GM18868 (cell line): ENCODE measurements around the gene MCCC1.
"Not testable (repeated sequence)": the region's sequence is repeated elsewhere in the genome, so short reads cannot be mapped to it uniquely, and the experiment has no call there.

Experiments used
- ATAC-seq: cut with Tn5 transposase; IDR thresholded peaks from one replicate; pipeline ENCODE4 v1.9.1; 2021; ENCODE audit warnings: mild to moderate bottlenecking, moderate library complexity; ENCODE audit not compliant: unreplicated experiment

MCCC1 gene

DNA sequence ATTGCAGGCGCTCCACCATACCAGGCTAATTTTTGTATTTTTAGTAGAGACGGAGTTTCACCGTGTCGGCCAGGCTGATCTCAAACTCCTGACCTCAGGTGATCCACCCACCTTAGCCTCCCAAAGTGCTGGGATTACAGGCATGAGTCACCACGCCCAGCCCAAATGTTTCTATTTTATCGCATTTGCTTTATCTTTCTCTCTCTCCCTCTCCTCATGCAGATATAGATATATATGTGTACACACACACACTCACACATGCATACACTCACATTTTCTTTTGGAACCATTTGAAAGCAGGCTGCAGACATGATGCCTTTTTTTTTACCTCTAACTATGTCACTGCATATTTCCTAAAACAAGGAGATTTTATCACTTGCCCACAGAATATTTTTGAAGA, 7.3 kb upstream of the MCCC1 start:
- no peak for ATAC-seq

GRCh38 chr3:183103950-183104349, 4.7 kb upstream of the MCCC1 start:
- ATAC-seq = not testable (repeated sequence)

DNA sequence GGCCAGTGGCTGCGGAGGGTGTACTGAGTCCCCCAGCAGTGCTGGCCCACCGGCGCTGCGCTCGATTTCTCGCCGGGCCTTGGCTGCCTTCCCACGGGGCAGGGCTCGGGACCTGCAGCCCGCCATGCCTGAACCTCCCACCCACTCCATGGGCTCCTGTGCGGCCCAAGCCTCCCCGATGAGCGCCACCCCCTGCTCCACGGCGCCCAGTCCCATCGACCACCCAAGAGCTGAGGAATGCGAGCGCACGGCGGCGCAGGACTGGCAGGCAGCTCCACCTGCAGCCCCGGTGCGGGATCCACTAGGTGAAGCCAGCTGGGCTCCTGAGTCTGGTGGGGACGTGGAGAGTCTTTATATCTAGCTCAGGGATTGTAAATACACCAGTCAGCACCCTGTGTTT, 1.7 kb upstream of the MCCC1 start:
- ATAC-seq = not testable (repeated sequence)

GRCh38 chr3:183100376-183100775, 1.1 kb upstream of the MCCC1 start:
- ATAC-seq = no peak

DNA sequence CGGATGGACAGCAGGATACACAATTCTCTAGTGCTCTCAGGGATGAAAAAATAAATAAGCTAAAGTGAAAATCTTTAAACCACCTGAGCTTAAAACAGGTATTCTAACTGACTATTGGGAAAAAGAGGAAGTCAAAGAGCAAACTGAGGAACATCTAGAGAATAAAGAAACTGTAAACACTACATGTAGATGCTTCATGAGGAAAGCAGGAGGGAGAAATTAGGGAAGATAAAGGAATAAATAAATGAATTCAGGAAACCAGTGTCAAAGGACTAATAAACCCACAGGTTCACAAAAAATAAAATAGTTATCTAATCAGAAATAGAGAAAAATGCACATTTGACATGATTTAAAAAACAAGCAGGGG, 525 bp upstream of the MCCC1 start:
- no peak for ATAC-seq

- ATAC-seq = peak; percentile 17
These were observed 715 bp downstream of the MCCC1 start for GRCh38 chr3:183098536-183099025.

DNA sequence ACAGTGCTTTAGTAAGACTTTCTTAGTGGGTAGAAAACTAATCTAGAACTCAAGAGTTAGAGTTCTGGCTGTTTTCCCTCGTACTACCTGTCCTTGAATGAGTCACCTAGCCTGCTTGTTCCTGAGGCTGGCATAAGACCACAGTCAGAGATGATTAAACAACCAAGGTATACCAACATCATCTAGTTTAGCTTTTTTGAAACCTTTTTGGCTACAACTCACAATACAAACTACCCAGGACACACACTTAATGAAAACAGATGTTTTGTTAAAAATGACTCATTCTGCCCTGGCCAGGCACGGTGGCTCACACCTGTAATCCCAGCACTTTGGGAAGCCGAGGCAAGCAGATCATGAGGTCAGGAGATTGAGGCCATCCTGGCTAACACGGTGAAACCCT, 4.6 kb downstream of the MCCC1 start:
- no peak for ATAC-seq

- ATAC-seq = no peak
These were observed 7.0 kb downstream of the MCCC1 start for GRCh38 chr3:183092256-183092655.

DNA sequence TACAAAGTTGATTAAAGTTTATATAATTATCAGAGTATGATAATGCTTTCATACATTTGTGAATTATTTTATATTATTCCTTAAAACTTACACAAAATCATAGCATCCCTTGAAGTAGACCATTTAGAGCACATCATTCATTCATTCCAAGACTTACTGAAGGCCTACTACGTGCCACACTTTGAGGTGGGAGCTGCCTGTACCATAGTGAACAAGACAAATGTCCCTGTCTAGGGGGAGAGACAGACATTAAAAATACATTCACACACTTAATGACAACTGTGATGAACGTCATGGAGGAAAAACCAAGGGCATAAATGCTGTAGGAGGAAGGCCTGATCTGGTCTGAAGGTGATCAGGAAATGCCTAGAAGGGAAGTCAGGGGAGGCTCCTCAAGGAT, 12.1 kb downstream of the MCCC1 start:
- no peak for ATAC-seq

DNA sequence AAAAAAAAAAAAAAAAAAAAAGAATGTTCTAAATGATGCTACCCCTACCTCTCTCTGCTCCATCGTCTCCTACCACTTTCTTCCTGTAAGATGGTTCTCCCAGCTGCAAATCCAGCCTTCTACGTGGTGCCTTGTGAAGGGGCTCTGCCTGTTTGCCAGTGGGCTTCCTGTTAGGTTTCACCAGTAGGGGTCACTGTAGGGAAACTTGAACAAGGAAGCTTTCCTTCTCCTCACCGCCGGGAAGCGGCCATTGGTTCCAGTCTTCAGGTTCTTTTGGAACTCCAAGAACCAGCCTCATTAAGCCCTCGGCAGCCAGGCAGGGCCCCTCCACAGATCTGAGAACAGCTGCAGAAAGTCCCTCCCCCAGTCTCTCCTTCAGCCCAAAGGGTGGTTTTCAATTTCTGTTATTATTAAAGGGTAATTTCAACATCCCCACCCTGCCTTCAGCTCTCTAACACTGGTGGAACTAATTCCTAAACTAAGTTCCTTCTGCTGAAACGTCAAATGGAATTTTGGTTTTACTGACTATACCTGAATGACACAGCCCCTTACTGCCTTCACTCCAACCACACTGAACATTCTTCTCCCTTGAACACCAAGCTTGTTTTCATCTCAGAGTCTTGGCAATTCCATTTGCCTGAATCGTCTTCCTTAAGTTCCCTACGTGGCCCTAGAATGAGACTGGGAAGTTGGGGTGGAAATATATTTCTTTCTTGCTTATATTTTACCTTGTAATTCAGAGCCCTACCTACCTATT, 13.5 kb downstream of the MCCC1 start:
- ATAC-seq = no peak

- ATAC-seq = no peak
These were observed 16.9 kb downstream of the MCCC1 start for GRCh38 chr3:183082355-183082915.

- ATAC-seq = no peak
These were observed 17.7 kb downstream of the MCCC1 start for GRCh38 chr3:183081459-183082183.

DNA sequence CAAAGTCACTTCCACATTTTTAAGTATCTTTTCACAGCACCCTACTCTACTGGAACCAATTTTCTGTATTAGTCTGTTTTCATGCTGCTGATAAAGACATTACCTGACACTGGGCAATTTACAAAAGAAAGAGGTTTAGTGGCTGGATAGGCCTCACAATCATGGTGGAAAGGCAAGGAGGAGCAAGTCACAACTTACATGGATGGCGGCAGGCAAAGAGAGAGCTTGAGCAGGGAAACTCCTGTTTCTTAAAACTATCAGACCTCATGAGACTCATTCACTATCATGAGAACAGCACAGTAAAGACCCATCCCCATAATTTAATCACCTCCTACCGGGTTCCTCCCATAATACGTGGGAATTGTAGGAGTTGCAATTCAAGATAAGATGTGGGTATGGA, 18.7 kb downstream of the MCCC1 start:
- no peak for ATAC-seq

GRCh38 chr3:183074881-183075280, 24.4 kb downstream of the MCCC1 start:
- ATAC-seq = no peak

DNA sequence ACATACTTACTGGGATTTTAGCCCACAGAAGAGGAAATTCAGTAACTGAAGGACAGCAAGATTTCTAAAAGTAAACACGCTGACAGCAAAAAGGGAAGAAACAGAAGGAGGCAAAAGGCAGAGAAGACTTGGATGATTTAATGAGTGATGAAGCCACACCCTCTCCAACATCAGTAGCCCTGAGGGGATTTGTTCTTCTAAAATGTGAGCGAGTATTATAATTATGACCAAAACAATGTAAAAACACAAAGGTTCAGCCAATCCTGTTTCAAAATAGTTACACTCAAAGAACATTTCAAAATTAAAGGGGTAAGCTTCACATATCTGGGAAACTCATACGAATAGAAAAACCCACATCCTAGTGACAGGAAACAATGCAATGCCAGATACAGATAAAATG, 25.0 kb downstream of the MCCC1 start:
- ATAC-seq = no peak

- no peak for ATAC-seq
These were observed 25.5 kb downstream of the MCCC1 start for GRCh38 chr3:183073839-183074238.

DNA sequence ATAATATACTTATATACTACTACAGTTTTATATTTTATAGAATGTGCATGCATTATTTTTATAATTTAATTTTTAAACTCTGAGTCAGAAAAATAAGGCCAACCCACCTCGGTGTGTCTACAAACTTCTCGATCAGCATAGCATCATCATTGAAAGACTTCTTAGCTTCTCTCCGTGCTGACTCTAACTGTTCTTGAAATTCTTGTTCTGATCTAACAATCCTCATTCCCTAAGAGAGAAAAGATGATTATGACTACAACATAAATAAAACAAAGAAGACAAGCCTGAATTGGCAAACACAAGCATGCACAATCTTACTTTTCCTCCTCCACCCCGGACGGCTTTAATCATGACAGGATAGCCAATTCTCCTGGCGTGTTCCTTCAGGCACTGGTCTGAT, 28.4 kb downstream of the MCCC1 start:
- ATAC-seq = no peak

DNA sequence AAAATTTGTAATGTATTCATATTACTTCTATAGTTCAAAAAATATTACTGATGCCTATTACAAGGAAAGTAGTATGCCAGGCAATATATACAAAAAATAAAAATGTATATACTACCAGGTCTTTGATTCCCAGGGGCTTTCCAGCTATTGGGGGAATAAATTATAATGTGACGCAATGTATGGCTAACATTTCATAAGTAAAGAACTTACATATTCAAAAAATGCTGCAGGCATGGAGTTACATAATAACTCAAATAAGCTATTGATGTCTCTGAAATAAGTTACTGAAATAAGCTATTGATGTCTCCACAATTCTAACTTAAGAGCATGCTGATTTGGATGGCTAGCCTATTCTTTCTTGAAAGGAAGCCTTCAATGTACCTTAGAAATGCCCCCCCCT, 30.2 kb downstream of the MCCC1 start:
- ATAC-seq = no peak

DNA sequence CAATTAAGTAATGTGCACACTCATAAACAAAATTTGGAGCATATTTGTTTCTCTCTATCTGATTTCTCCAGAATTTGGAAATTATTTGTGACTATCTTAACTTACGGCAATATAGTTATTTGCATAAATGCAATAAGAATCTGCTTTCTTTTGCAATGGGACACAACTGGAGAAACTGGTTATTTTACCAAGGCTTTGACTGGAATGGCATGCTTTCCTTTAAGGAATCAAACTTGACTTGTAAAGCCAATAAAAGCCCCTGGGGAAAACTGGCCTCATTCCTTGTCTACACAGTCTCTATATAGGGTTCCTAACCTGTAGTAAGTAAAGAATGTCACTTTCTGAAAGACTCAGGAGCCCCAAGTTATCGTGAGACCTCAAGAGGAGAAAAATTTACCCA, 32.4 kb downstream of the MCCC1 start:
- ATAC-seq = not testable (repeated sequence)

- ATAC-seq = no peak
These were observed 34.8 kb downstream of the MCCC1 start for GRCh38 chr3:183064475-183064874.

- ATAC-seq = no peak
These were observed 37.7 kb downstream of the MCCC1 start for GRCh38 chr3:183061391-183062172.
